HG03108 (cell line): ENCODE data around the gene CXCR4.

Source experiments
- ATAC-seq: cut with Tn5 transposase; IDR thresholded peaks from one replicate; pipeline ENCODE4 v1.9.1; 2021; ENCODE audit warnings: moderate library complexity; ENCODE audit not compliant: unreplicated experiment

Gene CXCR4

DNA sequence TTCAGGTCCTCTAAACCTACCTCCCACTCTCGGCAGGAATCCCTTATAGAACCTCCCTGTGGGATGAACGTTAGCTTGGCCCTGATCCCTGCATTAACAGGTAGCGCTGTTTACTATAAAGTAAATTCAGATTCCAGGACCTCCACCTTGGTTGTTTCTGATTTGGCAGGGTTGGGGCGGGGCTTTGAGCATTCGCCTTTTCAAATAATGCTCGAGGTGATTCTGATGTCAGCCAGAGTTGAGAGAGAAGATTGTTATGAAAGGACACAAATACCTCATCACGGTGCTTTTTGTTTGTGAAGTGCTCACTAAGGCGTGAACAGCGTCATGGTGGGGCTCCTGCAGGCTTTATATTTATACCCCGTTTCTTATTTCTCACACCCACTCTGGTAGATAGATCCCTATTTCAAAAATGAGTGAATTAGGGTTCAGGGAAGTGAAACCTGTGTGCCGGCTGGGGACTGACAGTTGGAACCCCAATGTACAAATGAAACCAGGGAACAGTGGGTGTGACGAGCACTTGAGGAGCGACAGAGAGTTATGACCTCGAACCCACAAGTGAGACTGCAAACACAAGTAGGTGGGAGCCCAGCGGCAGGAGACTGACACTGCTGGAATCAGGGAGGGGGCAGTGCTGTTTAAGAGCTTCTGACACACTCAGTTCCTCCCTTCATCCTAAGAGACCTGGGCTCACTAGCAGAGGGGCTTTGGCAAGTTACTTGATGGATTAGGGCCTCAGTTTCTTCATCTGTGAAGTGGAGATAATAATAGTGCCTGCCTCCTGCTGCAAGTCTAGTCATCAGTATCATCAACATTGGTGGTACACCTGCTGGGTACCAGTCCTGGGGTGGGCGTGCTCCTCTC lies 14.2 kb upstream of the CXCR4 start:
- peak; percentile 68 for ATAC-seq

DNA sequence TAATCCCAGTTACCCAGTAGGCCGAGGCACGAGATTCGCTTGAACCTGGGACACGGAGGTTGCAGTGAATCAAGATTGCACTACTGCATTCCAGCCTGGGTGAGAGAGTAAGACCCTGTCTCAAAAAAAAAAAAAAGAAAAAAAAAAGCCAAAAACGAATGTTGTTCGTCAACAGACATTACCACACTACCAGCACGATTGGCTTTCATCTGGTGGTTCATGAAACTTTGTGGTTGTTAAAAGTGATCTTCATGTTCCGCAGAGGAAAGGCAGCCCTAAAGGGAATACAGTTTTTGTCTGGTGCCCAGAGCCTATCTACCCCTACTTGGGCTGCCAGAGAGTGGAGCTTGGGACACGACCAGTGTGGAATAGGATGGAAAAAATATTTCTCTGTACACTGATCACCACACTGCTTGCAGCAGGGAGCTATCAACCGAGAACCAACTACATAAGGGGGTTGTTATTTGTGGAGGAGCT lies 13.6 kb upstream of the CXCR4 start:
- peak; percentile 2 for ATAC-seq

DNA sequence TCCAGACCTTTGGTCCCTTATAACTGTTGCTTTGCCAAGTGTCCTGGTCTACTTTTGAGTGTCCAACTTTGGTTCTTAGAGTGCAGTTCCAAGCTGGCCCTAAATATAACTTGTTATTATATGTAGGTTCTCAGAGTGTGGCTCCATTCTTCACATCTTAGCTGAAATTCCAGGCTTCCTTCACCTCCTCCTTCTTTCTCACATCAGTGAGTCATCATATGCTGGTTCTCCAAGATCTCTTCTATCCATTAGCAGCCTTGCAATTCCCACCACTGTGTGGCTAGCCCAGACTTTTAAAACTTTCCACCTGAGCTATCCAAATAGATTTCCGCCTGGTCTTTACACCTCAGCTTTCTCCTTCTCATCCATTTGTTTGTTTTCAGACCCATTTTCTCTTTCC lies 12.6 kb upstream of the CXCR4 start:
- no peak for ATAC-seq

DNA sequence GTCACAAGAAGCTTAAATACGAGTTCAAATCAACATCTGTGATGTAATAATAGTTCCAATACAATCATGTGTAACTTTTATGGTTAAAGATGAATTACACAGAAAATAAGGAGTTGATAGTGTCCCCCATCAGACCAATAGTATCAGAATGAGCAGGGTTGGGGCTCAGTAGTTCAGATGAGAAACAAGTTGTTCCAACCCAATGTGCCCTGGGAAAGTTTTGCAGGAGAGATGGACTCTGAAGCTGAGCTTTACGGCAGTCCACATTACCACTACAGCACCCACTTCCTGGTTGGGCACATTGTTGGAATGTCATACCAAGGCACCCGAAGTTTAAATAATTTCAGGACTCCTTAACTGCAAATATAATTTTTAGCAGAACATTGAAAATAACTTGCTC lies 12.1 kb upstream of the CXCR4 start:
- ATAC-seq: no peak

DNA sequence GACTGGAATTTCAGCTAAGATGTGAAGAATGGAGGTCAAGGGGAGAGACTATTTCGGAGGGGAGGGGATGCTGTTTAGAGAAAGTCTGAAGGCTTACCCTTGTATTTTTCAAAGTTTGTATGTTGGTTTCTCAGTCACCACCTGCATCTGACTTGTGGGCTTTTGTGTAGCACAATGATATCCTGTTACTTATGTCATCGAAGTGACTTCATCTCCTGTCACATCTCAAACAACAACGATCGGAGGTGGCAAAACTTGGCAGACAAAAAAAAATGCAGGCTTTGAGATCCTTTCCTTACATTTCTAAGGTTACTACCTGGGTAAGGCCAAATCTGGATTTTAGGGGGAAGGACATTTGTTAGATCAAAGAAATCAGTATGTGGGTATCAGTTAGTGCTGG lies 11.7 kb upstream of the CXCR4 start:
- ATAC-seq: no peak

DNA sequence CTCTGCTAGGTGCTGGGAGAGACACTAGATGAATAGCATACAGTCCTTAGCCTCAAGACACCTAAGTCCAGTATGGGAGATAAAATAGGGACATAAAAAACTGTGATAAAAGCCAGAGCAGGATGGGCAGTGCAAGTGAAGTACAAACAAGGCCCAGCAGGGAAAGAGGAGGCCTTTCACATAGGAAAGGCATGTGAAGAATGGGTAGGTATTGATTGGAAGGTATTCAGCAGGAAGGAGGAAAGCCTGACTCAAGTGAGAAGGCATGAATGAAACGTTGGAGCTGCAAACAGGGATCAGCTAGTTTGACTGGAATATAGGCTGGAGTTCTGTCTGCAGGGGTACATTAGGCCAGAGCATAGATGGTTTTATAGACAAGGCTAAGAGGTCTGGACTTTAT lies 11.0 kb upstream of the CXCR4 start:
- ATAC-seq: no peak

DNA sequence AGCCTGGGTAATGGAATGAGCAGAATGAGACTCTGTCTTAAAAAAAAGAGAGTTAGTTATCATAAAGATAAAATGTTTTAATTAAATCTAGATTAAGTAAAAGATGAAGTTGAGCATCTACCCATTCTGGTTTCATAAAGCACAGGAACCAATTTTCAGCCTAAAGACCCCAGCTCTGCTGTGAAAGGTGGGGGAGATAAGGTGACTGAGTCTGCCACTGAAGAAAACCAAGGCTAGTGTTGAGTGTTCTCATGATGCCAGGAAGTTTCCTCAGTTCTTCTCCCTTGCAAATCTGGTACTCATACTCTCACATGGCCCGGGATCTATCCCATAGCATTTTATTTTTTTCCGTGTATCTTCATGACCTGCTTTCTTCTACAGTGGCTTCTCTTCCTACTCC lies 10.4 kb upstream of the CXCR4 start:
- ATAC-seq: no peak

DNA sequence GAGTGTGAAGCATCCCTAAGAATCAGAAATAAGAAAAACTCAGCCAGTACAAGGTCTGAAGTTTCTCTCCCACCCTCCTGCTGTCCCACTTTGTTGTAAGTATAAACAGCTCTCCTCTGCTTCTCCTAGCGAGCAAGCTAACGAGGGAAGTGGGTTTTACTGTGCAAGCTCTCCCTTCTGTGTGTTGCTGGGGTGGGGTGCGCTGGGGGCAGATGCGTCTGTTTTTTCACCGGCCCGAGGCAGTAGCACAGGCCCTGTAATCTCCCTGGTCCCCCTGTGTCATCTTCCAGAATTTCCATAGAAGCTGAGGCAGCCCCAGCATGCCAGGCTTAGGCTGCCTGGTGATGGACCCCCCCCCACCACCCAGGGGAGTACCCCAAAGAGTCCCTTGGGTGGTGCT lies 9.4 kb upstream of the CXCR4 start:
- no peak for ATAC-seq

DNA sequence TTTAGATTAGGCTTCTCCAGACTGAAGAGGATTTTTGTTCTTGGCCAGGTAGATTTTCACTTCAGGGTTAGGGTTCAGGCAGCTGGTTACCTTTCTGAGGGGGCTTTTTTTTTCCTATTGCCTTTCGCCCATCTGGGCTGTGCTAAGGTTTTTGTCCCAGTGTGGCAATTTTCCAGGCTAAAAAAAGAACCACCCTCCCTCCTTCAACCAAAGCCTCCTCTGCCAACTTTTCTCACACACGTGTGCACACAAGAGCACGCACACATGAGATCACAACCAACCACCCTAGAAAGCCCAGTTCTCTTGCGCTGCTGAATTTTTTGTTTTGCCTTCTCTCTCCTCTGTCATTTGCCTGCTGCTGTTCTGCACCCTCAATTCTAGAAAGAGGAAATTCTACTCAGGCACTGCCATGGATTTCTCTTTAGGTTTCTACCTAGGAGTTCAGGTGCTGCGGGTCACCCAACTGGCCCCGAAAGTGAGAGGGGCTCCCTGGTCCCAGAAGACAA lies 8.5 kb upstream of the CXCR4 start:
- ATAC-seq: no peak

DNA sequence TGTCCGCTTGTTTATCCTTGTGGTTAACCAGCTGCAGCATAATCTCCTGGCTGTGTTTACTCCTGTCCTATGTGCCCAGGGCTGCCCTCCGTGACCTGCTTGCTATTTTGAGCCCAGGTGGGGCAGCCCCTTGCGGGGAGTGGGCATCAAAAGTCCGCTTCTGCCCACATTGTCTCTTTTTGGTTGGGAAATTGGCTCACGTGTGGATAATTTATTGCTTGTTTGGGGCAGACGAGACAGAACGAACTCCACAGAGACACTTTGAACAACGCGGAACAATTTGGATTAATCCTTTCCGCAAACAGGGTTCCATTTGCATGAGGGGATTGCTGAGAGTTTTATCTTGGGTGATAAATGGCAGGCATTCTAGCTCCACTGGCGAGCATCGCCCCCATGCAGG lies 8.1 kb upstream of the CXCR4 start:
- no peak for ATAC-seq

DNA sequence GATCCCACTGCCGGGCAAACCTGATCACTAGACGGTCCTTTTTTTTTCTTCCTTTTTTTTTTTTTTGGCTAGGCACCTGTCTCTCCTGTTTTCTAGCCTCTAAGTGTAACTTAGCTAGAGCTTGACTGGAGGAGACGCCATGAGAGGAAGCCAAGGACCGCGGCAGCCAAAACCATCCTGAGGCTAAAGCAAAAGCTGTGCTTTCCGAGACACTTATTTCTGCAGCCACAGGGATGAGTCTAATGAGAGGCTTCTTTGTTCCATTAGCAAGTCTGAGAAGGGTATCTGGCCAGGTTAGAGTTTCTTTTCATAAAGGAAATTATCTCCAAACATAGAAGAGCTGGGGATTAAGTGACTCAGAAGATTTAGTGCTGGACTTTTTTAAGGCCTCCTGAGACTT lies 7.3 kb upstream of the CXCR4 start:
- no peak for ATAC-seq

DNA sequence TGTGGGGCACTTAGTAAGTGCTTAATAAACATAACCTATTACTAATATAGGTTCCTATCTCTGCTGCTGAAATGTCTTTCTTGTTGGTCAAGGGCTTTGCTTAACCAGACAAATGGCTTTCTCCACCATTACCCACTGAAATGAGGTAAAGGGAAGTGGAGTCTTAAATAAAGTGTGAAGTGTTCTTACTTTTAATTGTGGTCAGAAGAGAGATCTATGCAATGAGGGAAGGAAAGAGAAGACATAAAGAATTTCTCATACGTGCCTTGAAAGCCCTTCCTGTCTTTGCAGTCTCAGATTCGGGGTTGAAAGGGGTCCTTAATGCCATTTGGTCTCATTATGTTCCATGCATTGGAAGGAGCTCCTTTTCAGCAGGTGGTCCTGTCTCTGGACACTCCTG lies 6.9 kb upstream of the CXCR4 start:
- no peak for ATAC-seq

DNA sequence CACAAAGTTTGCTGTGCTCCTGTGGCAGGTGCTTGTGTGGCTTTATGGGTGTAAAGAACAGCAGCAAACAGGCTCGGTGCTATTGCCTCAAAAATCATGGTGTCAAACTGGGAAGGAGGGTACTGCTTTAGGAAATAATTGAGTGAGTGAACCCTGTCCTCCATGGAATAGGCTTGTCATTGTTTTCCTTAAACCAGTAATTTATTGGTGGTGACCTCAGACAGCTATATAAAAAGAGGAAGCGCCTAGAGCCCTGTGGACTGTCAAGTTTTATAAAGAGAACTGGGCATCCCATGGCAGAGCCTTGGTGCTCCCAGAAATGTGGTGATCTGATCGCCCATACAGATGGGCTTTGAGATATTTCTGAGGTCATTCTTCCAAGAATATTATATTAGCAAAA lies 4.7 kb upstream of the CXCR4 start:
- no peak for ATAC-seq

DNA sequence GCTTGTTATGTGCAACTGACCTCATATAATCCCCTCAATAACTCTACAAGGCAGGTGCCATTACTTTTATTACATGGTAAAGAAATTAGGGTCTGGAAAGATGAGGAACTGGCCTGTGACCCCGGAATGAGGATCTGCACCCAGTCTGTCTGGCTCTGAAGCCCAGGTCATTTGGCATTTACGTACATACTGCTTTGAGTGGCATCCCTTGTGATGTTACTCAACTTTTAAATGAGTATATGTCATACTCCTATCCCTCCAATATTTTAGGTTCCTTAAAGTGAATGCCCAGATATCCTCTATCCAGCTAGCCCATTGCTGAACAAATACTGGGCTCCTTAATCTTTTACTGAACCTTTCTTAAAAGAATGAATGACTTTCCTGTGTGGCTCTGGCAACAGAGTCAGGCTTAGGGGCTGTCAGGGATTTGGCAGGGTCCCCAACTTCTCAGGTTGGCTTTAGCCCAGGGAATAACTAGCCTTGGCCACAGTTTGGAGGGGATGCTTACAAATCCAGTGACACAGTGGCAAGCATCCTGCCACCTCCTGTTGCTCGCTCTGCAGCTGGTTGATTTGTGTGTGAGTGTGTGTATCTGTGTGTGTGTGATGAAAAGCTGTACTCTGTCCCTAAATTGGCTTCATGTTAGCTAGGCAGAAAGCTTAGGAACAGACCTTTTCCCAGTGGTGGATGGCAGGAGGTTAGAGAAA lies 3.4 kb upstream of the CXCR4 start:
- no peak for ATAC-seq

DNA sequence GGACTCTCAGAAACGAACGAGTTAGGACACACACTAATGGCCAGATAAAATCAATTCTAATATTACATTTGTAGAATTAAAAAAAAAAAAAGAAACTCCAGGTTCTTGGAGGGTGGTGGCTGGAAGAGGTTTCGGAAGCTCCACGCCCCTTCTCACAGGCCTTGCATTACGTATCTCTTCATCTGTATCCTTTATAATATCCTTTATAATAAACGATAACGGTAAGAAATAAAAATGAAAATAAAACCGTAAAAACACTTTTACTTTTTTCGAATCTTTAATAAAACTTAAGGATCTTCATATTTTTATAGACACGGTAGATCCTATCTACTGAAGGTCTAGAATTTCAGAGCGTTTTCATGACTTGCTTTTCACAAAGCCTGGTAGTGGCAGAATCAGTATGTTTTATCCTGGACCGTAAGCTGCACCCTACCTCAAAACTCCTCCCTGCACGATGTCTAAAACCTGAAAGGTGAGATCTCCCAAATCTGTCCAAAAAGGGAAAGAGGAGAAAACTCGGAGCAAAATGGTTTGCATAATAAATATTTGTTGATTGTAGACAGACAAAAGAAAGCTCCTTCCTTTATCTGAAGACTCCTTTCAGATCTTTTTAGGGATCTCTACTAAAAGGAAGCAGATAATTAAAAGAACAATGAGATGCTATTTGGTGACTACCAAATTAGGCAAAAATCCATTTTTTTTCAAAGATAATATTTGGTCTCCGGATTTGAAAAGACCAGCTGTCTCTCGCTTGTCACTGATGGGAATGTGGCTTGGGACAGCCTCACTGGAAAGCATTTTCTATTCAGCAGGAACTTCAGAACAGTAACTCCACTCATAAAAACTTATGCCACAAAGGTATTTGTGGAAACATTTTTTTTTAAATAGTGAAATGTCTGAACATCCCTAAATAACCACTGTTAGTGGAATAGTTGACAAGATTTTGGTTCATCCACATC lies 2.0 kb upstream of the CXCR4 start:
- no peak for ATAC-seq

DNA sequence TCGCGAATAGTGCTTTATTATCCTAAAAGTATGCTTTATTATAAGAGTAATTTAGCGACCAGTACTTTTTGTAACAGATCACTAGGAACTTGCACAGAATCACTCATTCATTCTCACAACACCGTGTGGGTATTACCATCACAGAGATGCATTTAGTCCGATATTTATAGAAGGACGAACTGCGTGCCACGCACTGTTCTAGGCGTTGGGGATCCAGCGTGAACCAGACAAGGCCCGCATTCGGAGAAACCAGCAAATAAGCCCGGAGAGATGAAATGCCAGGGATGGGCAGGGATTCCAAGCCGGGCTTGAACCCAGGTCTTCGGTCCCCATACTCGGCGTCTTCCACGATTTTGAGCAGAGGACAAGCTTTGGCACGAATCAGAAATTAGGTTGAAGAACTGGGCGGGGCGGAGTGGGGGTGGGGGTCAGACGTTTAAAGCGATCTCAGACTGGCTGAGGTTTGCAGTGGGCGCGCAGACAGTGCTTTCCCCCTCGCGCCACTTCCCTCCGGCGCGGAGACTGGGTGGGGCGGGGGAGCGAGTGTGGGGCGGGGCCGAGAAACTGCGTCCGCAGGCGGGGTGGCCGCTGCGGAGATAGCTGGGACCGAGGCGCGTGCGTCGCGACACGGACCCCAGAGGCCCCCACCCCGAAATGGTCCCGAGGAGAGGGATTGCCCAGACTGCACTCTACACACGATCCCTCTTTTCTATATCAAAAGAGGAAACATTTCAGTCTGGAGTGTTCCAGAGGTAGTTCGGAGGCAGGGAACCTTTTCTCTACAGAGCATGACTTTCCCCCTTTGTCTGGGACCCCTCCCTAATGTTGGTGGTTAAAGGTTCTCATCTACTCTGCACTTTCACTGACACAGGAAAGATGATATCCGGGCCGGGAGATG lies 1.1 kb upstream of the CXCR4 start:
- ATAC-seq: peak; percentile 33

DNA sequence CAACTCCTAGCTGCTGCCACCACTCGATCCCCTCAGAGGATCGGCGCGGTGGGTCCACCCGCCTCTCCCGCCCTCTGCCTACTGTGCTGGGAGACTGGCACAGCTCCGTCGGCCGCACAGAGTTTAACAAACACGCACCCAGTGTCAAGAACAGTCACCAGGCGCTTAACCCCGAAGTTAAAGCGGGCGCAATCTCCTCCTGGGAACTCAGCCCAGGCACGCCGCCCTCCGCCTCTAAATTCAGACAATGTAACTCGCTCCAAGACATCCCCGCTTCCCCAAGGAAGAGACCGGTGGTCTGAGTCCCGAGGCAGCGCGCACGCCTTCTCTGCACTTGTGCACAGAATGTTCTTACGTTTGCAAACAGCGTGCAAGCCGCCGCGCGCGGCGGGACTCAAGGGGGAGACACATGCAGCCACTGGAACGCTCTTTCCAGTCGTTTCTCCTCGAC lies 533 bp downstream of the CXCR4 start:
- peak; percentile 13 for ATAC-seq

DNA sequence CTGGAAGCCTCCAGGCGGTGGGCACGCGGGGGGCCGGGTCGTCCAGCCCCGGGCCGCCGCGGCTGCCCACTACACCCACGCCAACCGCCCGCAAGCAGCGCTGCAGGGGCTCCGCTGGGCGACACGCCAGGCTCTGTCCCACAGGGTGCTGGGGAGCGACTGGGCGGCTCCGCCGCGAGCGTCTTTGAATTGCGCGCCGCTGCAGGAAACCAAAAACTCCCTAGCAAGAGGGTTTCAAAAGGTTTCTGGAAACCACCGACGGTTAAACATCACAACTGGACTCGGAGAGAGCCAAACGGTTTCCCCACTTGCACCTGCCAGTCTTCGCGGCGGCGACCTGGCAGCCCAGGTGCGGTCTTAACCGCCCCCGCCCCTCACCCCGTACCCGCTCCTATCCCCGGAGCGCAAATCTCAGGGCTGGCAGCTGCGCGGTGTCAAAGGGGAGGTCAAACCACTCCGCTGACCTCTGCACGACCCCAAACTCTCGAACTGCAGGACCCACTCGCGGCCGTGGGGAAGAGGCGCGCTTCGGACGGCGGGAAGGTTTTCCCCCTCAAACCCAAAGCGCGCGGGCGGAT lies 1.0 kb downstream of the CXCR4 start:
- ATAC-seq: peak; percentile 44

DNA sequence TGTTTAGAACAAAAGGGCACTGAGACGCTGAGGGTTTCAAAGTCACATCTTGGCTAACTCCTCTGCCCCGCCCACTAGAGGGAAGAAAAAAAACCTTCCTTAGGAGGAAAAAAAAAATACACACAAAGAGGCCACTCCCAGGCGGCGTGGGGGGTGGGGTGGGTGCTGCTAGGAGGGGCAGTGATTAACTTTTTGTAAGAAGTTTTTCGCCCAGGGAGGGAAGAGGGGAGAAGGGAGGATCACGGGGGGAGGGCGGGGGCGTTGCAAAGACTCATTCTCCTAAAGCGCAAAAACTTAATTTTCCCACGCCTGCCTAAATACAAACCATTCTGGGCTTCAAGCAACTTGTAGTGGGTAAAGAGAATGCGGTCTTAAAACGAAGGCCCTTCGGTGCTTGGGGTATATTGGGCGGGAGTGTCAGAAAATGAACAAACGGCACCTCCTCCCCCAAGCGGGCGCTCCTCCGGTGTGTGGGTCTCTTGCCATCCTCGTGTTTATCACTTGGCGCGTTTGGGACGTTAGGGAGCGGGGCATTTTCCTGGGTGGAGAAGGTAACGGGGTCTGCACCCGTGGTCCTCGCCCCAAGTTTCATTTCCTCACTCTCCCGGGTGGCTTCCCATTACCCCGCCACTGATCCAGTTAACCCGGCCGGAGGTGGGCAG lies 1.7 kb downstream of the CXCR4 start:
- no peak for ATAC-seq
